ENCODE data around the gene CAPG. TPM values are rescaled to one million over a fixed set of nuclear protein-coding genes. Genes with fewer than 3 reads are reported as not detected.

CAPG gene
- polyA plus RNA-seq, 1 donor (not counting 4 experiments of a cell fraction or from before 2014, with no cell fraction given), result 466 TPM

DNA sequence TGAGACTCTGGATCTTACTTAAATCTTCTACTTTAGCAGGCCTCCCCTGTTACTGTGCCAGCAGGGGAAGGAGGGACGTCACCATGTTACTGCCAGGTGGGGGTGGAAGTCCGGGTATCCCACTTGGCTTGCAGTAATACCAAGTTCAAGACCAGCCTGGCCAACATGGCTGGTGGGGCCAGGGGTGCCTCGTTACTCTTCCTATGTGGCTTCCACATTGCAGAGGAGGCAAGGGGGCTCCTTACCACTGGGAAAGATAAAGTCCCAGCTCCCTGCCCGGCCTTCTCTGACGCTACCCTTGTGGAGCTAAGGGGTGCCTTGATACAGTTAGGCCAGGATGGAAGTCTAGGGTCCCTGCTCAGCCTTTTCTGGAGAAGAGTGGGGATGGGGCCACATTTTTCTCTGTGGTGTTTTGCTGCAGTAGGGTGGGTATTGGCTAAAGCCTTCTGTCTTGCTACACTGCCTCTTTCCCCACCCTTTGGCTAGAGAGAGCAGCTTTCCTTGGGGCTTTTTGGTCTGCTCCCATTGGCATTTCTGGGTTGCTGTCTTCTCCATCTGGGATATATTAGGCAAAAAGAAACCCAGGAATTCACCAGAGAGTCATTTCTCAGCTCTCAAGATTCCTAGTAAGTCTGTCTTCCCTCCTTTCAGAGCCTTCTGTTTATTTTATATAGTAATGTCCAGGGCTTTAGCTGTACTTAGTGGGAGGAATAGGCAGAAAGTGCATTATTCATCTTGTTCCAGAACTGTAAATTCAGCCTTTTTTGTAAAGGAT lies 33.7 kb downstream of the CAPG start:
- Histone ChIP-seq H3K9ac (ENCODE audit: control insufficient read depth, extremely low read depth, insufficient read depth, low read length) (no peak overlapping the region), H3K27ac (ENCODE audit: control insufficient read depth, insufficient read depth, low read length) (no peak overlapping the region), H3K4me3 (ENCODE audit: control insufficient read depth in 2 of 3, extremely low read depth in 1 of 3, insufficient read depth in 2 of 3, low read depth in 1 of 3, low read length in 3 of 3) (no peak overlapping the region), H3K9me3 (ENCODE audit: control insufficient read depth, low read depth, low read length) (no peaks in the 10 kb centered on the region), H3K27me3 (ENCODE audit: control insufficient read depth, extremely low read depth, insufficient read depth, low read length) (no peaks in the 10 kb centered on the region), H4K20me1 (ENCODE audit: control insufficient read depth, extremely low read depth, insufficient read depth, low read length) (no peaks in the 10 kb centered on the region), H3K36me3 (ENCODE audit: control insufficient read depth in 2 of 2, extremely low read depth in 1 of 2, insufficient read depth in 2 of 2, low read length in 2 of 2) (no peaks in the 10 kb centered on the region), H3K9me1 (ENCODE audit: control insufficient read depth, extremely low read depth, insufficient read depth, low read length) (no peaks in the 10 kb centered on the region), H2AFZ (ENCODE audit: control insufficient read depth, low read length) (no peak overlapping the region), H3K4me2 (ENCODE audit: control insufficient read depth, extremely low read depth, insufficient read depth, low read depth, low read length) (no peak overlapping the region), H3K4me1 (ENCODE audit: control insufficient read depth, extremely low read depth, insufficient read depth, low read length) (peaks cover 33% of the 10 kb centered on the region), H3K79me2 (ENCODE audit: control insufficient read depth, insufficient read depth, low read length) (no peaks in the 10 kb centered on the region)
- DNase-seq (ENCODE audit: low read depth, low spot score) (no peak), FAIRE-seq (no peak)
- dilution Hi-C loops (cut with MboI; ENCODE audit: extremely low pct_ligation_motif_present, low sequenced_read_pairs), result no loop called here
- TF ChIP-seq, protein P1, sequence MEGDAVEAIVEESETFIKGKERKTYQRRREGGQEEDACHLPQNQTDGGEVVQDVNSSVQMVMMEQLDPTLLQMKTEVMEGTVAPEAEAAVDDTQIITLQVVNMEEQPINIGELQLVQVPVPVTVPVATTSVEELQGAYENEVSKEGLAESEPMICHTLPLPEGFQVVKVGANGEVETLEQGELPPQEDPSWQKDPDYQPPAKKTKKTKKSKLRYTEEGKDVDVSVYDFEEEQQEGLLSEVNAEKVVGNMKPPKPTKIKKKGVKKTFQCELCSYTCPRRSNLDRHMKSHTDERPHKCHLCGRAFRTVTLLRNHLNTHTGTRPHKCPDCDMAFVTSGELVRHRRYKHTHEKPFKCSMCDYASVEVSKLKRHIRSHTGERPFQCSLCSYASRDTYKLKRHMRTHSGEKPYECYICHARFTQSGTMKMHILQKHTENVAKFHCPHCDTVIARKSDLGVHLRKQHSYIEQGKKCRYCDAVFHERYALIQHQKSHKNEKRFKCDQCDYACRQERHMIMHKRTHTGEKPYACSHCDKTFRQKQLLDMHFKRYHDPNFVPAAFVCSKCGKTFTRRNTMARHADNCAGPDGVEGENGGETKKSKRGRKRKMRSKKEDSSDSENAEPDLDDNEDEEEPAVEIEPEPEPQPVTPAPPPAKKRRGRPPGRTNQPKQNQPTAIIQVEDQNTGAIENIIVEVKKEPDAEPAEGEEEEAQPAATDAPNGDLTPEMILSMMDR (optimal IDR thresholded peaks at IDR 0.05 in 1 of 3, IDR thresholded peaks at IDR 0.05 in 1 of 3, conservative IDR thresholded peaks at IDR 0.05 in 1 of 3; ENCODE audit: extremely low read depth in 1 of 3, insufficient read depth in 2 of 3, low read length in 3 of 3), result no peak
- no peak for TF ChIP-seq EZH2 (IDR thresholded peaks at IDR 0.05; ENCODE audit: low read length)

DNA sequence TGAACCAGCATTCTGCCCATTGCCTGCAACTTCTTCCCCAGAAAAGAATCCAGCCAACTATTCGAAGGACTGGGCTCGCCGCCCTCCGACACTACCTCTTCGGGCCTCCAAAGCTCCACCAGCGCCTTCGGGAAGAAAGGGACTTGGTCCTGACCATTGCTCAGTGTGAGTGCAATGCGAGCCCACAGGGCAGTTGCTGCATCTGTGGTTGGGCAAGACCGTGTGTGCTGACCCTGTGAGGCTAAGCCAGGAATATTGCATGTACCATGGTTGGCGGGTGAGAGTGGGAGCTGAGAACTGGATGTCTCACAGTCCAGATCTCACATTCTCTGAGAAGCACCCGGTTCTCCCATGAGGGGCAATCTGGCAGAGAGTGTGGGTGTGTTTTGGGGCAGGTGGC lies 39.1 kb downstream of the CAPG start:
- Histone ChIP-seq H3K9ac (ENCODE audit: control insufficient read depth, extremely low read depth, insufficient read depth, low read length) (no peak overlapping the region), H4K20me1 (ENCODE audit: control insufficient read depth, extremely low read depth, insufficient read depth, low read length) (no peaks in the 10 kb centered on the region), H2AFZ (ENCODE audit: control insufficient read depth, low read length) (no peak overlapping the region), H3K79me2 (ENCODE audit: control insufficient read depth, insufficient read depth, low read length) (no peaks in the 10 kb centered on the region), H3K27ac (ENCODE audit: control insufficient read depth, insufficient read depth, low read length) (no peak overlapping the region), H3K27me3 (ENCODE audit: control insufficient read depth, extremely low read depth, insufficient read depth, low read length) (no peaks in the 10 kb centered on the region), H3K9me3 (ENCODE audit: control insufficient read depth, low read depth, low read length) (no peaks in the 10 kb centered on the region), H3K36me3 (ENCODE audit: control insufficient read depth in 2 of 2, extremely low read depth in 1 of 2, insufficient read depth in 2 of 2, low read length in 2 of 2) (peaks cover 6 to 11% of the 10 kb centered on the region in 2 experiments), H3K4me2 (ENCODE audit: control insufficient read depth, extremely low read depth, insufficient read depth, low read depth, low read length) (no peak overlapping the region), H3K4me1 (ENCODE audit: control insufficient read depth, extremely low read depth, insufficient read depth, low read length) (peaks cover 11% of the 10 kb centered on the region), H3K9me1 (ENCODE audit: control insufficient read depth, extremely low read depth, insufficient read depth, low read length) (no peaks in the 10 kb centered on the region), H3K4me3 (ENCODE audit: control insufficient read depth in 2 of 3, extremely low read depth in 1 of 3, insufficient read depth in 2 of 3, low read depth in 1 of 3, low read length in 3 of 3) (no peak overlapping the region)
- FAIRE-seq, result no peak
- dilution Hi-C loops (cut with MboI; ENCODE audit: extremely low pct_ligation_motif_present, low sequenced_read_pairs), result no loop called here
- TF ChIP-seq EZH2 (IDR thresholded peaks at IDR 0.05; ENCODE audit: low read length), result no peak
- TF ChIP-seq, protein P1 (optimal IDR thresholded peaks at IDR 0.05 in 1 of 3, IDR thresholded peaks at IDR 0.05 in 1 of 3, conservative IDR thresholded peaks at IDR 0.05 in 1 of 3; ENCODE audit: extremely low read depth in 1 of 3, insufficient read depth in 2 of 3, low read length in 3 of 3), result no peak
- no peak for DNase-seq (ENCODE audit: low read depth, low spot score)

All from keratinocyte (primary cell).